GM18505 (cell line): ENCODE data around the gene MACC1.
"Not testable (repeated sequence)": the region's sequence is repeated elsewhere in the genome, so short reads cannot be mapped to it uniquely, and the experiment has no call there.

Experiments
- ATAC-seq: cut with Tn5 transposase; IDR thresholded peaks from one replicate; pipeline ENCODE4 v1.9.1; 2021; ENCODE audit not compliant: unreplicated experiment
- POLR2A ChIP-seq: IDR thresholded peaks from 4 replicates; pipeline ENCODE4 v1.6.1; 2011; ENCODE audit warnings: borderline replicate concordance; ENCODE audit not compliant: insufficient read depth, insufficient read length; ENCODE audit errors: extremely low read depth

Gene MACC1

DNA sequence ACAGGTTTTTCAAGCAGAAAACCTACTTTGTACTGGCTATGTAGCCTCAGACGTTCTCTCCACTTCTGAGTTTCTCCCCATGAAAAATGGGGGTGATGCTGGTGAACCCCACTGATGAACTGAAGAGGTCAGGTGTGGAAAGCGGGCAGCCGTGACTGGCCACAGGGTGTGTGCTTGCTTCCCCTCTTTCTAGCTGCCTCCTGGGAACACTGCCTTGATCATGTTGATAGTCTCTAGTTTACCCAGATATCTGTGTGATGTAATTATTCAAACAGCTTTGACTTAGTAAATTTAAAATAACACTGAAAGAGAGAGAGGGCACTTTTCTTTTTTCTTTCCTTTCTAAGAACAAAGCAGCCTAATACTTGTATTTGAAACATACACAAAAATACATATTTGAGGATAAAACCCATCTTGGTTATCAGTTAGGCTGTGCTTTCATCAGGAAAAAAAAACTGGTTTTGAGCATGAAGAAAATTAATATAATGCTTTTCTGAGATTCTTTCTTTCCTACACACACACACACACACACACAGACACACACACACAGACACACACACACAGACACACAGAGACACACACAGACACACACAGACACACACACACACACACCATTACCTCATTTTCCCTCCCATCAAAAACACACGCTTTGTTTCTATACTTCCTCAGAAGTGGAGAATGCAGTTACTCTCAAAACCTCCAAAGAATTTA lies 76.7 kb downstream of the MACC1 start:
- ATAC-seq = no peak
- TF ChIP-seq POLR2A = no peak

DNA sequence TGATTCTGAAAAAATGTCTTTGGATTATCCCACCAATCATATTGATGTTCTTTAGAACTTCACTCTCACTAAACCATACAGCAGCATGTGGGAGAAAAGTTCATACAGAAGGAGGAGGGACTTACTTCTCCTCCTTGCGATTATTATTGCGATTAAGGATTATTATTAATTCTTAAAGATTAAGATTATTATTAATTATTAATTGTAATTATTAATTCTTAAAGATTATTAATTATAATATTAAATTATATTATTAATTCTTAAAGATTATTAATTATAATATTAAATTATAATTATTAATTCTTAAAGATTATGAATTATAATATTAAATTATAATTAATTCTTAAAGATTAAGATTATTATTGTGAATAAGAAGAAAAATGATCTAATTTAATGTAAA lies 80.5 kb downstream of the MACC1 start:
- ATAC-seq = no peak
- TF ChIP-seq POLR2A = no peak

DNA sequence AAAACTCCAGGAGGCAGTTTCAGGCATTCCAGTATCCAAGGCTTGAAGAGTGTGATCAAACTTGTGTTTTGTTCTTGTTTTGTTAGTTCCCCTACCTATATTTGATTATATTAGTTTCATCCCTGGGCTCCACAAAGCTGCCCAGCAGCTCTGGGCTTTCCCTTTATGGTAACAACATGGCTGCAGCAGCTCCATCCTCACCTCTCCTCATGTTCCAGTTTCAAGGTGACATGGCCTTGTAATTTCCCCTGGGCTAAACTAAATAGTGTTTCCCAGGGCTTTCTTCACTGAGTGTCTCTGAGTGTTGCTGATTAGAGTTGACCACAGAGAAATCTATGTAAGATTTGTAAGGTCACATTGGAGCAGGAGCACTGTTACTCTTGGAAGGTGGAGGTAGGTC lies 83.4 kb downstream of the MACC1 start:
- TF ChIP-seq POLR2A = no peak
- ATAC-seq = no peak

DNA sequence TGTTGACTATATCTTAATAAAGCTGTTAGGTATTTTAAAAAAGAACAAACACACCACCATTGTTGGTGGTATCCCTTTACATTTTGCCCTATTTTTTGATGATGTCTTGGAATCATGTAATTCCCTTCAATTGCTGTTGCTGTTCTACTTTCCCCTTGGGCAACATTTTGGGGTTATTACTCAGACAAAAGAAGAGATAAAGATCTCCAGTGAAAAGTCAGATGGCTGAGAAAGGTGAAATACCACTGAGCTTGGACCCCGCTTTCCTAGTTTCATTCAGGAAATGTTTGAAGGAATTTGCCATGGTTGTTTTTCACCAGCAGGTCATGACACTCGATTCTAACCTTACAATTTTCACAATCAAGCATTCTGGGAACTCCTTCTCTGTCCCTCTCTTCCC lies 84.6 kb downstream of the MACC1 start:
- no peak for ATAC-seq

DNA sequence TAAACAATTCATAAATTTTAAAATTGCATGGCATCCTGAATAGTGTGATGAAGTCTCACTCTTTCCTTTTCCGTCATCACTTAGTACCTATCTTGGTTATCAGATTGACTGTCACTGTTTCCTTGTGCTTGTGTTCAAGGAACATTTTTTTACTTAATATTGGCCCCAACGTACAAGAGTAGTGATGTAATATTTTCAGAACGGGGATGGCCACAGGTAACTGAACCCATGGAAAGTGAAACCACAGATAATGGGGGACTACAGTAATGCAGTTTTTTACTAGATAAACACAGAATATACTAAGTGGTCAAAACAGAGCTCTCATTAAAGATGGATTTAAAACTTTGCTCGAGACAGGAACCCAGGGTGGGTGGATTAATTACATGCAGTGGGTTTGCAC lies 85.4 kb downstream of the MACC1 start:
- TF ChIP-seq POLR2A = no peak
- no peak for ATAC-seq

More for the DNA sequence above, 84.6 kb downstream of the MACC1 start:
- no peak for TF ChIP-seq POLR2A

DNA sequence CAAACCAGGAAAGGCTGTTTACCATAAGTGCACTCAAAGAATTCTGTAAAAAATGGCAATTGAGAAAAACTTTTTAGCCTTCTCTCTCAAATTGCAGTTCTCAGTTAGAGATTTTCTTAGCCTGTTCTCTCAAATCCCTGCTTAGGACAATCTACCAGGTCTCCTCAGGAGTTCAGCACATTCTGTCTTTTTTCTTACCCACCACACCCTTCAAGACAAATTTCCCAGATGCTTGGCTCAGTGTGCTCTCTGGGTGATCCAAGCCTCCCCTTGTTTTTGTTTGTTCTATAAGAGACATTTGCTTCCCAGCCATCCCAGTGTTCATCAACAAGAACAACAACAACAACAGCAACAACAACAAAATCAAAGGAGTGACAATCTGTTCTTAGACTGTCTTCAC lies 87.3 kb downstream of the MACC1 start:
- no peak for ATAC-seq
- no peak for TF ChIP-seq POLR2A

DNA sequence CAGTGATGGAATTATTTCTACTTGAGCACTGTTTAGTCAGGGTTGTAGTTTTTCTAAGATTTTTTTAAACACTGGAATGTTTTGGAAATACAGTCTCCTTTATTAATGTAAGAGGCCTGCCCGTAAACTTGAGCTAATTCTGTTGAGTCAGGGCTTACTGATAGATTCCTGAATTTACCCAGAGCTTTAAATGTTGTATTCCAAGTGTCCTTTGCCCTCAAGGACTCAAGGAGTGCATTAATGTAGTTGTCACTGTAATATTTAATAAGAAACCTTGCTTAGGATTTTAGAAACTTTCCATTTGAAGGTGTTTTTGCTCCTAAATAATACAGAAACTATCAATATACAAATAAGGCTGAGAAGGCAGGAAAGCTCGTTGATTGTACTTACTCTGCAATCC lies 89.2 kb downstream of the MACC1 start:
- ATAC-seq = no peak
- TF ChIP-seq POLR2A = no peak

DNA sequence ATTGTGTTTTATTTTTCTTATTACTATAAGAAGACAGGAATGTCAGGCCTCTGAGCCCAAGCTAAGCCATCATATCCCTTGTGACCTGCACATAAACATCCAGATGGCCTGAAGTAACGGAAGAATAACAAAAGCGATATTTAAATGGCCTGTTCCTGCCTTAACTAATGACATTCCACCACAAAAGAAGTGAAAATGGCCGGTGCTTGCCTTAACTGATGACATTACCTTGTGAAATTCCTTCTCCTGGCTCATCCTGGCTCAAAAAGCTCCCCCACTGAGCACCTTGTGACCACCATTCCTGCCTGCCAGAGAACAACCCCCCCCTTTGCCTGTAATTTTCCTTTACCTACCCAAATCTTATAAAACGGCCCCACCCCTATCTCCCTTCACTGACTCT lies 91.1 kb downstream of the MACC1 start:
- ATAC-seq = not testable (repeated sequence)

DNA sequence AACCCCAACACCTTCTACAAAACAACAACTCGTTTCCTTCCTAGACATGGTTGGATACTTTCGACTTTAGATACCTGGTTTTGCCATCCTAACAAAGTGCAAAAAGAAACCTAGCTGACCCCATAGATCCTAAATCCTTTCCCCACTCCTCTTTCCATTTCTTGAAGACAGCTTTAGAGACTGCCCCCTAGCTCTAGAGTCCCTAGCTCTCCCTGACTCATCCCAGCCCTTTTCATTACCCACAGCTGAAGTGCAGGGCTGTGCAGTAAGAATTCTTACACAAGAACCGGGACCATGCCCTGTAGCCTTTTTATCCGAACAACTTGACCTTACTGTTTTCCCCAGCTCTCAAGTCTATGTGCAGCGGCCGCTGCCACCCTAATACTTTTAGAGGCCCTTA lies 93.1 kb downstream of the MACC1 start:
- ATAC-seq = not testable (repeated sequence)

DNA sequence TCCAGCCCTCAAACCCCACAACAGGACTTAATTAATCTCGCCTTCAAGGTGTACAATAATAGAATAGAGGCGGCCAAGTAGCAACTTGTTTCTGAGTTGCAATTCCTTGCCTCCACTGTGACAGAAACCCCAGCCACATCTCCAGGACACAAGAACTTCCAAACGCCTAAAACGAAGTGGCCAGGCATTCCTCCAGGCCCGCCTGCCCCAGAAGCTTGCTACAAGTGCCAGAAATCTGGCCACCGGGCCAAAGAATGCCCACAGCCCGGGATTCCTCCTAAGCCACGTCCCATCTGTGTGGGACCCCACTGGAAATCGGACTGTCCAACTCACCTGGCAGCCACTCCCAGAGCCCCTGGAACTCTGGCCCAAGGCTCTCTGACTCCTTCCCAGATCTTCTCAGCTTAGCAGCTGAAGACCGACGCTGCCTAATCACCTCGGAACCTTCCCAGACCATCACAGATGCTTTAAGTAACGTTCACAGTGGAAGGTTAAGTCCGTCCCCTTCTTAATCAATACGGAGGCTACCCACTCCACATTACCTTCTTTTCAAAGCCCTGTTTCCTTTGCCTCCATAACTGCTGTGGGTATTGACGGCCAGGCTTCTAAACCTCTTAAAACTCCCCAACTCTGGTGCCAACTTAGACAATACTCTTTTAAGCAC lies 94.4 kb downstream of the MACC1 start:
- not testable (repeated sequence) for ATAC-seq

DNA sequence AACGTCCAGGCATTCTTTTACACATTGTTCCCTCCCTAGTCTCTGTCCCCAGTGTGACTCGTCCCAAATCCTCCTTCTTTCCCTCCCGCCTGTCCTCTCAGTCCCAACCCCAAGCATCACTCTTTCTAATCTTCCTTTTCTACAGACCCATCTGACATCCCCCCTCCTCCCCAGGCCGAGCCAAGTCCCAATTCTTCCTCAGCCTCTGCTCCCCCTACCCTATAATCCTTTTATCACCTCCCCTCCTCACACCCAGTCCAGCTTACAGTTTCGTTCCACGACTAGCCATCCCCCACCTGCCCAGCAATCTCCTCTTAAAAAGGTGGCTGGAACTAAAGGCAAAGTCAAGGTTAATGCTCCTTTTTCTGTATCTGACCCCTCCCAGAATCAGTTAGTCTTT lies 95.1 kb downstream of the MACC1 start:
- ATAC-seq = no peak
- TF ChIP-seq POLR2A = no peak

DNA sequence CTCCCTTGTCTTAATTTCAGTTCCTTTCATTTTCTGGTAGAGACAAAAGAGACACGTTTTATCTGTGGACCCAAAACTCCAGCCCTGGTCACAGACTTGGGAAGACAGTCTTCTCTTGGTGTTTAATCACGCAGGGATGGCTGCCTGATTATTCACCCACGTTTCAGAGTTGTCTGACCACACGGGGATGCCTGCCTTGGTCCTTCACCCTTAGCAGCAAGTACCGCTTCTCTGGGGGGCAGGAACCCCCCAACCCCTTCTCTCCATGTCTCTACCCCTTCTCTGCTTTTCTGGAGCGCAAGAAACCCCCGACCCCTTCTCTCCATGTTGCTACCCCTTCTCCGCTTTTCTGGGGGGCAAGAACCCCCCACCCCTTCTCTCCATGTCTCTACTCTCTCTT lies 95.8 kb downstream of the MACC1 start:
- ATAC-seq = no peak
- TF ChIP-seq POLR2A = no peak

DNA sequence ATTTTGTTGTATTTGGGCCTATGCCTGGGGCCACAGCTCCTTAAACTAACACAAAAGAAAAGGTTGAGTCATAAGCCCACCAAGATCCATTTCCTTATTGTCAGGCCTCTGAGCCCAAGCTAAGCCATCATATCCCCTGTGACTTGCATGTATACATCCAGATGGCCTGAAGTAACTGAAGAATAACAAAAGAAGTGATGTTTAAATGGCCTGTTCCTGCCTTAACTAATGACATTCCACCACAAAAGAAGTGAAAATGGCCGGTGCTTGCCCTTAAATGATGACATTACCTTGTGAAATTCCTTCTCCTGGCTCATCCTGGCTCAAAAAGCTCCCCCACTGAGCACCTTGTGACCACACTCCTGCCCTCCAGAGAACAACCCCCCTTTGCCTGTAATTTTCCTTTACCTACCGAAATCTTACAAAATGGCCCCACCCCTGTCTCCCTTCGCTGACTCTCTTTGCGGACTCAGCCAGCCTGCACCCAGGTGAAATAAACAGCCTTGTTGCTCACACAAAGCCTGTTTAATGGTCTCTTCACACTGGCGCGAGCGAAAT lies 96.5 kb downstream of the MACC1 start:
- ATAC-seq = not testable (repeated sequence)

DNA sequence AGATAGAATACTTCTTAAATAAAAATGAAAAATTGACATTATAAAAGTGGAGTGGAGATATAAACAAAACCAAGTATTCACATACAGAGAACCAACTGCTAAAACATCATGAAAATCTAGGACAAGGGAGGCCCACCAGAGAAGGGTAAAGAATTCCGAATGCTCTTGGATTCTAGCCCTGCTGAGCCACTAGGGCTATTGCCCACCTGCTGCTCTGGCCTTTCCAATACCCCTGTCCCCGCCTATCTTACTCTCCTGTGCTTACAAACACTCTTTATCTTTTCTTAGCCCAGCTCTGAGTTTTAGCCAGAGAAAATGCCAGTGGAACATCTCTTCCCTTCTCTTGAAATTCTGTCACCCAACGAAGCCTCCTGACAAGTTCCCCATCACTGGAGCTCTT lies 100.3 kb downstream of the MACC1 start:
- no peak for ATAC-seq
- no peak for TF ChIP-seq POLR2A

DNA sequence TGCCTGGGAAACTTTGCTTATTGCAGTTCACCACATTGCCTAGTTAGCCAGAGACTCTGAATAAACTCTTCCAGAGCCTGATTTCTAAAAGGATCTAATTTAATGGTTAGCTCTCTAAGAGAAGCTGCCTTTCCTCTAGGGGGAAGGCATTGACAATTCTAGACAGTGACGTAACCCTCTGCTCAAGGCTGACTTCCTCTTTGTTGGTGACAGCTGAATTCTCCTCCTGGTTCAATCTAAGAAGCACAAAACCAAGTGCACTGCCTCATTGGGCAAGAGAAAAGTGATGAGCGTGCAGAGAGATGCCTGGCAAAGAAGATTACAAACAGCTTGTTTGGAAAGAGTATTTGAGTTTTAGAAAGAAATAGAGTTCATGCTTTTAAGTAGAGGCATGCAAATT lies 102.7 kb downstream of the MACC1 start:
- no peak for TF ChIP-seq POLR2A
- ATAC-seq = peak; percentile 93

DNA sequence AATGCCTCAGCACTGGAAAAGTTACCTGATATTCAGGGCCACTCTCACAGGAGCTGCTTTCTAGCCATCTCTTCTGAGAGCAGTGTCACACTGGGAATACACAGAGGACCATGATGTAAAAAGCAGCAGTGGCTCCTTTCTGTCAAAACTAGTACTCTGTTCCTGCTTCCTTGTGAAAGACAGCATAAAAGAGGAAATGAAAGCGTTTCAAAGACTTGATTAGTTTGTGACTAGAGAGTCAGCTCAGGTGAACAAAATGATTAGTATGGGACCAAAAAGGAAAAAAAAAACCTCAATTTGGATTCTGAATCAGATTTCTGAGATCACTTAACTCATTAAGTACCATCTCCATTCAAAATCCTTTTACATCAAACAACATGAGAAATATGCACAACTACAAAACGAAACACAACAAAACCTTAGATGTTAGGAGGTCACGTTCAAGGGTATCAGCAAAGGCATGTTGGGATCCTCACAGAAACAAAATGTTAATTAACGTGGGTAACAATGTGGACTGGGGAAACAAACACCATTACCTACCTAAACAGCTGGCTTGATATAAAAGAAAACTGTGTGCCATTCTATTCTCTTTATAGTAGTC lies 103.7 kb downstream of the MACC1 start:
- no peak for TF ChIP-seq POLR2A
- ATAC-seq = peak; percentile 82
